ENCODE measurements around the gene RAD51B.

- TF ChIP-seq CTCF (tag by site-specific recombination; IDR thresholded peaks at IDR 0.05), result no peak
- TF ChIP-seq ZNF529 (tag by site-specific recombination; IDR thresholded peaks at IDR 0.05; ENCODE audit: insufficient replicate concordance), result no peak
- TF ChIP-seq KLF9 (tag by site-specific recombination; IDR thresholded peaks at IDR 0.05; ENCODE audit: low read depth), result no peak
- no peak for TF ChIP-seq ZBTB17 (tag by site-specific recombination; IDR thresholded peaks at IDR 0.05)
- no peak for TF ChIP-seq ZNF580 (tag by site-specific recombination; IDR thresholded peaks at IDR 0.05)
- TF ChIP-seq ZNF10 (tag by site-specific recombination; IDR thresholded peaks at IDR 0.05), result no peak
These were observed 280.0 kb downstream of the RAD51B start for GRCh38 chr14:68099495-68100045.

All from HEK293 (cell line).